ENCODE results near the gene RMND5B. TPM values are rescaled to one million over a fixed set of nuclear protein-coding genes. Genes with fewer than 3 reads are reported as not detected.
A peak's percentile ranks its signal among the peaks of the same experiment; 100 is the strongest.

The RMND5B gene
- polyA plus RNA-seq, 1 donor from 2014 or later: 37.3 TPM

GRCh38 chr5:178143246-178143645 is 12.4 kb downstream of the RMND5B start:
- no peaks in the 10 kb centered on the region for H3K27me3 ChIP-seq (ENCODE audit: insufficient read depth, low read depth, low read length)
- H3K27ac ChIP-seq (ENCODE audit: low read length): no peak overlapping the region

GRCh38 chr5:178143901-178144300 is 13.1 kb downstream of the RMND5B start:
- TF ChIP-seq EZH2 (IDR thresholded peaks at IDR 0.05; ENCODE audit: borderline replicate concordance, insufficient read depth, low read length, poor library complexity, severe bottlenecking) (no peak), TAF1 (IDR thresholded peaks at IDR 0.05; ENCODE audit: low read depth) (no peak), MXI1 (conservative IDR thresholded peaks at IDR 0.05; ENCODE audit: poor library complexity, severe bottlenecking) (no peak), RAD21 (conservative IDR thresholded peaks at IDR 0.05) (no peak), EP300 (conservative IDR thresholded peaks at IDR 0.05; ENCODE audit: poor library complexity, severe bottlenecking) (no peak), POLR2AphosphoS5 (IDR thresholded peaks at IDR 0.05) (no peak)
- Histone ChIP-seq H3K4me2 (ENCODE audit: low read length) (no peak overlapping the region), H2AFZ (ENCODE audit: low read depth, low read length) (no peak overlapping the region), H3K27ac (ENCODE audit: low read length) (no peak overlapping the region), H3K9ac (ENCODE audit: low read length) (no peak overlapping the region), H3K36me3 (ENCODE audit: insufficient read depth, low read length) (no peaks in the 10 kb centered on the region), H3K27me3 (ENCODE audit: insufficient read depth, low read depth, low read length) (no peaks in the 10 kb centered on the region), H3K9me2 (ENCODE audit: insufficient read depth, low read length) (no peaks in the 10 kb centered on the region), H3K4me3 (ENCODE audit: low read length) (no peak overlapping the region), H3K79me2 (replicated peaks; ENCODE audit: insufficient read depth, low read length) (no peaks in the 10 kb centered on the region), H3F3A (ENCODE audit: insufficient read depth, low read length, poor library complexity, severe bottlenecking) (no peaks in the 10 kb centered on the region), H4K20me1 (ENCODE audit: insufficient read depth) (no peaks in the 10 kb centered on the region), H3K9me3 (ENCODE audit: low read length) (no peaks in the 10 kb centered on the region)

More at GRCh38 chr5:178143246-178143645, 12.4 kb downstream of the RMND5B start:
- no peaks in the 10 kb centered on the region for H3F3A ChIP-seq (ENCODE audit: insufficient read depth, low read length, poor library complexity, severe bottlenecking)
- H3K9me3 ChIP-seq (ENCODE audit: low read length): no peaks in the 10 kb centered on the region
- TF ChIP-seq POLR2AphosphoS5 (IDR thresholded peaks at IDR 0.05): no peak
- TF ChIP-seq RAD21 (conservative IDR thresholded peaks at IDR 0.05): no peak
- no peak for TF ChIP-seq CTCF (IDR thresholded peaks at IDR 0.05; ENCODE audit: poor library complexity, severe bottlenecking)
- no peak for TF ChIP-seq SMC3 (conservative IDR thresholded peaks at IDR 0.05; ENCODE audit: poor library complexity)
- no peak for TF ChIP-seq EP300 (conservative IDR thresholded peaks at IDR 0.05; ENCODE audit: poor library complexity, severe bottlenecking)
- no peak for TF ChIP-seq EZH2 (IDR thresholded peaks at IDR 0.05; ENCODE audit: borderline replicate concordance, insufficient read depth, low read length, poor library complexity, severe bottlenecking)
- no peak overlapping the region for H2AFZ ChIP-seq (ENCODE audit: low read depth, low read length)
- no peaks in the 10 kb centered on the region for H3K9me2 ChIP-seq (ENCODE audit: insufficient read depth, low read length)
- H3K9ac ChIP-seq (ENCODE audit: low read length): no peak overlapping the region
- H3K4me2 ChIP-seq (ENCODE audit: low read length): no peak overlapping the region
- H3K4me3 ChIP-seq (ENCODE audit: low read length): no peak overlapping the region
- no peaks in the 10 kb centered on the region for H3K36me3 ChIP-seq (ENCODE audit: insufficient read depth, low read length)
- H4K20me1 ChIP-seq (ENCODE audit: insufficient read depth): no peaks in the 10 kb centered on the region
- H3K79me2 ChIP-seq (replicated peaks; ENCODE audit: insufficient read depth, low read length): no peaks in the 10 kb centered on the region

- Histone ChIP-seq H2AFZ (ENCODE audit: low read depth, low read length) (no peak overlapping the region), H3F3A (ENCODE audit: insufficient read depth, low read length, poor library complexity, severe bottlenecking) (no peaks in the 10 kb centered on the region), H3K27ac (ENCODE audit: low read length) (no peak overlapping the region), H3K79me2 (replicated peaks; ENCODE audit: insufficient read depth, low read length) (no peaks in the 10 kb centered on the region), H4K20me1 (ENCODE audit: insufficient read depth) (no peaks in the 10 kb centered on the region), H3K9ac (ENCODE audit: low read length) (no peak overlapping the region), H3K4me3 (ENCODE audit: low read length) (no peak overlapping the region), H3K4me2 (ENCODE audit: low read length) (no peak overlapping the region), H3K36me3 (ENCODE audit: insufficient read depth, low read length) (no peaks in the 10 kb centered on the region), H3K9me2 (ENCODE audit: insufficient read depth, low read length) (no peaks in the 10 kb centered on the region), H3K9me3 (ENCODE audit: low read length) (no peaks in the 10 kb centered on the region), H3K27me3 (ENCODE audit: insufficient read depth, low read depth, low read length) (no peaks in the 10 kb centered on the region)
- TF ChIP-seq SMC3 (conservative IDR thresholded peaks at IDR 0.05; ENCODE audit: poor library complexity) (peak; percentile 82), RAD21 (conservative IDR thresholded peaks at IDR 0.05) (peak; percentile 67), REST (IDR thresholded peaks at IDR 0.05; ENCODE audit: borderline replicate concordance) (no peak), POLR2AphosphoS5 (IDR thresholded peaks at IDR 0.05) (no peak), EP300 (conservative IDR thresholded peaks at IDR 0.05; ENCODE audit: poor library complexity, severe bottlenecking) (no peak), MXI1 (conservative IDR thresholded peaks at IDR 0.05; ENCODE audit: poor library complexity, severe bottlenecking) (no peak), EZH2 (IDR thresholded peaks at IDR 0.05; ENCODE audit: borderline replicate concordance, insufficient read depth, low read length, poor library complexity, severe bottlenecking) (no peak), CTCF (IDR thresholded peaks at IDR 0.05; ENCODE audit: poor library complexity, severe bottlenecking) (peak; percentile 77), TAF1 (IDR thresholded peaks at IDR 0.05; ENCODE audit: low read depth) (no peak)
Observed at GRCh38 chr5:178145965-178146820, 15.4 kb downstream of the RMND5B start.

Data from neural cell (in vitro differentiated cells).